GM12801 (cell line): ENCODE measurements around the gene TOM1L2.

Experiments used
- CTCF ChIP-seq: IDR thresholded peaks from one replicate; pipeline ENCODE4 v1.5.1; 2011; ENCODE audit warnings: control low read depth; ENCODE audit not compliant: insufficient read length; ENCODE audit errors: extremely low read depth

The TOM1L2 gene

DNA sequence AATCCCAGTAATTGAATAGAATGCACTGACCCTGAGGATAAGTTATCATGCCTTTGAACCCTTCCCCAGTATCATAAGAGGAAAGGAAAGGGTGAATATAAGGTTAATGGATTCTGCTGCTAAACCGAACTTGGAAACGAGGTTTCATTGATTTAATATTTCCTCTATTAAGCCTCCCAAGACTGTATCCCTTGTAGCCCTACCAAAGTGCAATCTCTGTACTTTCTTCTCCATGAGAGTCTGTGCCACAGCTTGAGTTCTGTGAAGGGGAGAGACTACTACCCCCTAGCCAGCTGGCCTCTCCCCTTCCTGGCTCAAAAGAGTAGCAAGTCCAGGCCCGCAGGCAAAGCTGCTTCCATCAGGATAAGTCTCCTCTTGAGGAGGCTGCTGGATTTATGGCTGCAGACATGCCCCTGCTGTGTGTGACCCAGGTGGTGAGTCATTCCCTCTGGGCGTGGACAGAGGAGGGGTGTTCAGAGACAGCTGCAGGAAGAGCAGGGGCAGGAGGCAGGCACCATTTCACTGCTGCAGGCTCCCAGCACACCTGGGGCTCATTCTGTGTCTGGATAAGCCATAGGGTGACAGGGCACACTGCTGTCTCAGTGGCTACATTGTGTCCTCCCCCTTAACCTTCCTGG lies 58.4 kb downstream of the TOM1L2 start:
- no peak for TF ChIP-seq CTCF

GRCh38 chr17:17911001-17911613 lies 61.1 kb downstream of the TOM1L2 start:
- TF ChIP-seq CTCF, result no peak

DNA sequence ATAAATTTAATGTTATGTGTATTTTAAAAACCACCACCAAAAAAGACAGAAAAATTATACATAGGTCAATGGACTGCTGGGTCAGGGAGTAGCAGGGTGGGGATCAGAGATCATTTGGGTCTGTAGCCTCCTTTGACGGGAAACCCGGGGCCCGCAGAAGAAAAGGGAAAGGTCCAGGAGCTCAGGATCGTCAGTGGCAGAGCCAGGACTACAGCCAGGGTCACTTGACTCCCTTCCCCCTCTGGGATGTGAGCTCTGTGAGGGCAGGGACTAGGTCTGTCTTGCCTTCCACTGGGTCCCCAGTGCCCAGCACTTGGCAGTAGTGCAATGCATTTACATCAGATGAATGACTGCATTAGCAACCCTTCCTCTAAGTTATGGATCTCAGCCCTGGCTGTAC lies 62.1 kb downstream of the TOM1L2 start:
- TF ChIP-seq CTCF, result no peak

- no peak for TF ChIP-seq CTCF
Observed at GRCh38 chr17:17909078-17909477, 63.1 kb downstream of the TOM1L2 start.

DNA sequence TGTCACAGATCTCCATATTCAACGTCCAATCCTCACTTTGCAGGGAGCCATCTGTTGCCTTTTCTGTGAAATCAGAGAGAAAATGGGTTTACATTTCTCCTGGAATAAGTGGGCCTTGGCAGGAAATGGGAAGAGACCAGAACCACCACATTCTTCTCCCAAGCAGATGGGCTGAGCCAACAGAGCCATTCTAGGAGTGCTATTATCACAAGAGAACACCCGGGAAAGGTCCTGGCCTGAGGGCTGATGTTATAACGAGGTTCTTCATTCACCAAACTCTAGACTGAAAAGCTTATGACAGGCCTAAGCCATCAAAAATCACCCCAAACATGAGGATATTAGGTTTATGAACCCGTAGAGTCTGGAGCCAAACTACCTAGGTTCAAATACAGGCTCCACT lies 64.7 kb downstream of the TOM1L2 start:
- no peak for TF ChIP-seq CTCF

DNA sequence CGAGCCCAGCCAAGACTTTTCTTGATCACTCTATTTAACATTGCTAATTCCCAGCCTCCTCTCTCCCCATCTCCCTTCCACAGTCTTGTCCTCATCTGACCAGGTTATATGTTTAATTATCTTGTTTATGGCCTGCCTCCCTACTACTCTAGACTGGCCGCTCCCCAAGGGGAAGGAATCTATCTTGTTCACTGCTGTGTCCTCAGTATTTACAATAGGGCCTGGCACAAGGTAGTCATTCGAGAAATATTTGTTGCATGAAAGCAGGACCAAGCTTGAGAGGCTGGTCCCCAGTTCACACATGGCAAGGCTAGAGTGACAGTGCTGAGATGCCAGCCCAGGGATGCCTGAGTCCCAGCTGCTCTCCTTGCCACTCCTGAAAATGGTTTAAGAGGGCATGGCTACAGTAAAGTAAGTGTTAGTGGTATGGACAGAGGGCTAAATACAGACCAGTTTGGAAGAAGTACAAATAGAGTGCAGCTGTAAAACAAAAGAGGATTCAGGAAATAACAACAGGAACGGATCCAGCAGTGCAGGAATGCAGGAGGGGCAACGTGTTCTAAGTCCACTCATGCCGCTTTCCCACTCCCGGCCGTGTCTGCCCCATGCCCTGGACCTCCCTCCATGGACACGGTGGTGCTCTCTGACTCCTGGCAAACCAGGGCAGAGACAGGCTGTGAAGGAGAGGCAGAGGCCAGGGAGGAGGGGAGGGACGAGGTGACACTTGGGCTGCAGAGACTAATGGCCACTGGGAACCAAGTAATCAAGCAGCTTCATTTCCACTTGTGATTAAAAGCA lies 65.6 kb downstream of the TOM1L2 start:
- no peak for TF ChIP-seq CTCF

DNA sequence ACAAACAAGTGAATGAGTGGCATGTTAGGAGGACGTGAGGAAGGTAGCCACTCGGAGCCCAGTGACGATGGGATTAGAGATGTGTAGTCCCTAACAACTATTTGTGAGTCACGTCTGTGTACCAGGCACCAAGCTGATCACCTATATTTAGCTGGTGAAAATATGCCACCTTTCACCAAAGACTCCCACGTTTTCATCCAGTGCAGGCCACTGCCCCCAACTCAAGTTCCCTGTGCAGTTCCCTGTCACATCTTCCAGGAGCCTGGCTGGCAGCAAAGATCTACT lies 67.2 kb downstream of the TOM1L2 start:
- no peak for TF ChIP-seq CTCF
